GM23248 (cell line): ENCODE data around the gene BATF. TPM values are rescaled to one million over a fixed set of nuclear protein-coding genes. Genes with fewer than 3 reads are reported as not detected.
A peak's percentile ranks its signal among the peaks of the same experiment; 100 is the strongest.

Source experiments
- DNase-seq: peaks from one replicate; pipeline ENCODE4 v3.0.0-alpha.2; 2015
- H2AFZ ChIP-seq: fragments of 200-600 bp; sonication (generic); 2 replicates; pipeline ENCODE4 v1.6.1; 2016; ENCODE audit warnings: antibody characterized with exemption
- H3F3A ChIP-seq: fragments of 200-600 bp; sonication (generic); 2 replicates; pipeline ENCODE4 v1.6.1; 2016; ENCODE audit warnings: mild to moderate bottlenecking, antibody characterized with exemption, mixed run types; ENCODE audit not compliant: insufficient read depth
- H3K27ac ChIP-seq: fragments of 200-600 bp; sonication (generic); 2 replicates; pipeline ENCODE4 v1.5.1; 2016; ENCODE audit warnings: mild to moderate bottlenecking
- H3K27me3 ChIP-seq: fragments of 200-600 bp; sonication (generic); replicated peaks from 2 replicates; pipeline ENCODE4 v1.6.1; 2016; ENCODE audit warnings: mild to moderate bottlenecking; ENCODE audit not compliant: insufficient read depth
- H3K36me3 ChIP-seq: fragments of 200-600 bp; sonication (generic); 2 replicates; pipeline ENCODE4 v1.6.1; 2016; ENCODE audit warnings: low read depth, mild to moderate bottlenecking
- H3K4me1 ChIP-seq: fragments of 200-600 bp; sonication (generic); 2 replicates; pipeline ENCODE4 v1.6.1; 2016; ENCODE audit warnings: mild to moderate bottlenecking; ENCODE audit not compliant: insufficient read depth
- H3K4me2 ChIP-seq: fragments of 200-600 bp; sonication (generic); one replicate; pipeline ENCODE4 v1.6.1; 2016; ENCODE audit warnings: mild to moderate bottlenecking; ENCODE audit not compliant: unreplicated experiment
- H3K4me3 ChIP-seq: fragments of 200-600 bp; sonication (generic); 2 replicates; pipeline ENCODE4 v1.5.1; 2016; ENCODE audit warnings: mild to moderate bottlenecking
- H3K79me2 ChIP-seq: fragments of 200-600 bp; sonication (generic); 2 replicates; pipeline ENCODE4 v1.6.1; 2016; ENCODE audit warnings: mild to moderate bottlenecking; ENCODE audit not compliant: insufficient read depth
- H3K9ac ChIP-seq: fragments of 200-600 bp; sonication (generic); 2 replicates; pipeline ENCODE4 v1.6.1; 2016; ENCODE audit warnings: mild to moderate bottlenecking
- H3K9me2 ChIP-seq: fragments of 200-600 bp; sonication (generic); 2 replicates; pipeline ENCODE4 v1.6.1; 2016; ENCODE audit warnings: mixed run types, mild to moderate bottlenecking, moderate library complexity; ENCODE audit not compliant: insufficient read depth
- H3K9me3 ChIP-seq: fragments of 200-600 bp; sonication (generic); one replicate; pipeline ENCODE4 v1.6.1; 2017; ENCODE audit warnings: low read depth
- H4K20me1 ChIP-seq: fragments of 200-600 bp; sonication (generic); 2 replicates; pipeline ENCODE4 v1.6.0; 2016; ENCODE audit not compliant: insufficient read depth
- EZH2 ChIP-seq: fragments of 200-600 bp; sonication (generic); IDR thresholded peaks from 2 replicates; pipeline ENCODE4 v1.6.1; 2018; ENCODE audit warnings: antibody characterized with exemption, mild to moderate bottlenecking; ENCODE audit not compliant: insufficient read depth, poor library complexity, severe bottlenecking
- EZH2phosphoT487 ChIP-seq: fragments of 200-600 bp; sonication (generic); IDR thresholded peaks from 2 replicates; pipeline ENCODE4 v1.6.1; 2018; ENCODE audit warnings: antibody characterized with exemption, moderate library complexity, mild to moderate bottlenecking, low read depth; ENCODE audit not compliant: insufficient read depth
- WGBS, 2 experiments: methylation state at CpG; one replicate each; pipeline ENCODE4 v1.1.6; 2015 to 2017; ENCODE audit warnings: low lambda C conversion rate in 2 of 2, low coverage in 1 of 2; ENCODE audit errors: missing lambda C conversion rate in 2 of 2; 5-methylcytosine and 5-hydroxymethylcytosine counted together
- in situ Hi-C: fragments of 300-500 bp; cut with MboI; formaldehyde crosslinking; loops from 2 replicates; pipeline ENCODE4 v1.15.0; 2020
- polyA plus RNA-seq: library from polyadenylated mRNA; unstranded; fragments of >200 nt; fragmentation: Nextera tagmentation; extraction: Ambion mirVana; gene quantifications from 2 replicates; pipeline ENCODE4 v1.2.1, GENCODE V29; 2016
- total RNA-seq: library from RNA; depleted of rRNA; stranded (reverse); fragments of >200 nt; shearing (Covaris generic); gene quantifications from 2 replicates; pipeline ENCODE4 v1.2.3, GENCODE V29; 2014

BATF gene
- total and polyA plus RNA-seq, 2 experiments from 2014 or later, result not detected

DNA sequence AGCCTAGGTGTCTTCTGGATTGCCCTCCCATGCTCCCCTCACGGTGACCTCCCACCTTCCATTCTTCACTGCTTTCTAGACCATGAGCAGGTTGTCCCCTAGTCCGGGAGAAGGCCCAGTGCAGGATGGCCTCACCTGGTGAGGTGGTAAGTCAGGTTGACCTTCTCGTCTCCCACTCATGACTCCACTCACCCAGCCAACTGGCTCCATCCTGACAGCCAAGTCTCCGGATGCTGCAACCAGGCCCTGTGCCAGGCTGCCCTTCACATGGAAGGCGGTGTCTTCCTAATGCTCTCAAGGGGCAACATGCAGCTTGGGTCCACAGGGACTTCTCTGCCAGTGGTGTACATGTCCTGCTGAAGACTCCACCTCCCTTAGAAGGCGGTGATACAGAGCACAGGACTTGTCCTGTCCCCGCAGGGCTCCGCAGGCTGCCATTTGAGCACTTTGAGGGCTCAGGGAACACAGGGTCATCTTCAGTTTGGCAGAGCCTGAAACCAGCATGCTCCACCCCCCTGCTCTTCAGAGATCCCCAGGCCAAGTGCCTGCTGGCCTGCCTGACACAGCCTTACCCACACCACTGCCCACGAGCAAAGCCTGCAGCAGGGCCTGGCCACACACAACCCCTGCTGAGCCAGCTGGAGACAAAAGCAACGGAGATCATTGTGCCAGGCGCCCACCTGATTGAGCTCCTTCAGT, 25.4 kb downstream of the BATF start:
- no peak overlapping the region for H3K4me2 ChIP-seq
- in situ Hi-C loops, result no loop called here
- no peaks in the 10 kb centered on the region for H3K9me2 ChIP-seq
- H3K9me3 ChIP-seq, result no peaks in the 10 kb centered on the region
- H3K4me3 ChIP-seq, result no peak overlapping the region
- WGBS, 2 experiments, result 55 to 58% methylated on average over 10 to 11 of the region's 11 CpGs
- H4K20me1 ChIP-seq, result no peaks in the 10 kb centered on the region
- no peak overlapping the region for H2AFZ ChIP-seq
- H3K27me3 ChIP-seq, result peaks cover 10% of the 10 kb centered on the region; the same call in 1 of the 2 replicates
- no peaks in the 10 kb centered on the region for H3K4me1 ChIP-seq
- TF ChIP-seq EZH2phosphoT487 (no peak), EZH2 (no peak)
- no peak overlapping the region for H3K9ac ChIP-seq
- no peak overlapping the region for H3K27ac ChIP-seq
- DNase-seq, result no peak
- no peaks in the 10 kb centered on the region for H3K79me2 ChIP-seq
- H3F3A ChIP-seq, result no peaks in the 10 kb centered on the region
- no peaks in the 10 kb centered on the region for H3K36me3 ChIP-seq

DNA sequence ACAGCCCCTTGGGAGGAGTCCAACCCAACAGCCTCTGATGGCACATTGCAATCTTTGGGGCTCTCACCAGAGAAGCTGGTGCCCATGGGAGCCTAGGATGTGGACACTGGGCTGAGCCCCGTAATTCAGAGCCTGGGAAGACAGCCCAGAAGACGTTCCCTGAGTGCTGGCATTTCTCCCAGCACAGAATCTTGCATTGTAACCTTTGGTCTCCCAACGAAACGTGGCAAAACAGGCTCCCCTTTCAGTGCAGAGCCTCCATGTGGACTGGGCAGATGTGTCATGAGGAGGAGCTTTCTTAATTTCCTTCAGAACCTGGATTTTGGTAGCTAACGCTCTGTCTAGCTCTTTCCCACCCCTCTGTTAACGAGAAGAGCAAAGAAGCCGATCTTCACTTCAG, 26.3 kb downstream of the BATF start:
- no peaks in the 10 kb centered on the region for H3K9me2 ChIP-seq
- no peaks in the 10 kb centered on the region for H3K36me3 ChIP-seq
- H3F3A ChIP-seq, result no peaks in the 10 kb centered on the region
- in situ Hi-C loops, result no loop called here
- no peak overlapping the region for H3K4me3 ChIP-seq
- peak; percentile 58 for DNase-seq
- WGBS, 2 experiments, result 22 to 26% methylated on average over 7 of the region's 7 CpGs
- no peak overlapping the region for H3K9ac ChIP-seq
- no peaks in the 10 kb centered on the region for H3K9me3 ChIP-seq
- no peak overlapping the region for H3K4me2 ChIP-seq
- H3K79me2 ChIP-seq, result no peaks in the 10 kb centered on the region
- H3K4me1 ChIP-seq, result no peaks in the 10 kb centered on the region
- no peak overlapping the region for H2AFZ ChIP-seq
- peaks cover 12% of the 10 kb centered on the region; the same call in 1 of the 2 replicates for H3K27me3 ChIP-seq
- no peaks in the 10 kb centered on the region for H4K20me1 ChIP-seq
- no peak for TF ChIP-seq EZH2phosphoT487
- H3K27ac ChIP-seq, result no peak overlapping the region

DNA sequence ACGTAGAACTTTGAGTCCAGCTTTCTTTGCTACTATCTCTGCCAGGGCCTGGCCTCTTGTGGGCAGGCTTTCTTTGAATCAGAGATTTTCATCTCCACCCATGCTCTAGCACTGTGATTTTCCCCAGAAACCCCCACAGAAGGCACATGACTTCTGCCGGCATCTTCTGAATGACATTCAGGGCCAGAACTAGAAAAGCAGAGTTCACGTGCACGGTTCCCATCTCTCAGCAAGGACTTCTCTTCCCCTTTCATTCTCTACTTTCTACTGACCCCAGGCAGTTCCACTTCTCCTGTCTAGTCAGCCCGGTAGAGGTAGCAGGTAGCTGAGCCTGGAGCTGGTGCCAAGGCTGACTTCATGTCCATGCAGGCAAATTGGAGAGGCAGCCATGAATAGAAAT, 26.9 kb downstream of the BATF start:
- no peaks in the 10 kb centered on the region for H3F3A ChIP-seq
- H3K4me1 ChIP-seq, result no peaks in the 10 kb centered on the region
- no peaks in the 10 kb centered on the region for H3K36me3 ChIP-seq
- H2AFZ ChIP-seq, result no peak overlapping the region
- peaks cover 12% of the 10 kb centered on the region; the same call in 1 of the 2 replicates for H3K27me3 ChIP-seq
- WGBS, 2 experiments, result 70 to 80% methylated on average over 5 of the region's 5 CpGs
- no peaks in the 10 kb centered on the region for H4K20me1 ChIP-seq
- TF ChIP-seq EZH2phosphoT487 (no peak), EZH2 (no peak)
- H3K9me3 ChIP-seq, result no peaks in the 10 kb centered on the region
- H3K4me3 ChIP-seq, result no peak overlapping the region
- no peaks in the 10 kb centered on the region for H3K9me2 ChIP-seq
- no peaks in the 10 kb centered on the region for H3K79me2 ChIP-seq
- DNase-seq, result no peak
- no peak overlapping the region for H3K9ac ChIP-seq
- in situ Hi-C loops, result no loop called here
- H3K4me2 ChIP-seq, result no peak overlapping the region
- no peak overlapping the region for H3K27ac ChIP-seq

DNA sequence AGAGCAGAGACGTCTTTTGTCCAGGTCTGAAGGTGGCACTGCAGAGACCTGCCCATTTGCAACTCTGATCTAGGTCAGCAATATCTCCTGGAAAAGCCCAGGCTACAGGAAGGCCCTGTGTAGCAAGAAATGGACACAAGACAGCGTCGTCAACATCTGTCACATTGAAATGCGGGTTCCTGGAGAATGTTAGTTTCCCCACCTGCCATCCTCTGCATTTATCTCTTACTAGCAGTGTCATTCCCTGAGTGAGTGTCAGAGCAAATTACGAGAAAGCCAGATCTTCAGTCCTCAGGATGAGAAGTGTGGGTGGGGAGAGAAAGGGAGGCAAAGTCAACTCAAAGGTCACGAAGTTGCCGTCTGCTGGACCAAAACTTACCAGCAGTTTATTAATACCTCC, 28.8 kb downstream of the BATF start:
- Histone ChIP-seq H3K4me2 (no peak overlapping the region), H3K9me3 (no peaks in the 10 kb centered on the region), H3K4me1 (no peaks in the 10 kb centered on the region; the same call in 1 of the 2 replicates), H3K36me3 (no peaks in the 10 kb centered on the region), H2AFZ (no peak overlapping the region), H4K20me1 (no peaks in the 10 kb centered on the region), H3K79me2 (no peaks in the 10 kb centered on the region), H3F3A (no peaks in the 10 kb centered on the region), H3K9me2 (no peaks in the 10 kb centered on the region), H3K27ac (no peak overlapping the region), H3K27me3 (peaks cover 12% of the 10 kb centered on the region; the same call in 1 of the 2 replicates), H3K9ac (no peak overlapping the region), H3K4me3 (no peak overlapping the region)
- 79 to 84% methylated on average over 7 of the region's 7 CpGs for WGBS, 2 experiments
- no peak for DNase-seq
- in situ Hi-C loops, result no loop called here
- TF ChIP-seq EZH2 (no peak), EZH2phosphoT487 (no peak)
